PFSK-1 (cell line): Measurements from ENCODE around the gene HNF1B.

Experiments
- FOXP2 ChIP-seq: optimal IDR thresholded peaks from 2 replicates; pipeline ENCODE3; 2011; ENCODE audit warnings: borderline replicate concordance, control low read depth, inconsistent platforms; ENCODE audit not compliant: insufficient read depth; ENCODE audit errors: extremely low read length, extremely low read depth
- POLR2AphosphoS5 ChIP-seq: IDR thresholded peaks from 2 replicates; pipeline ENCODE4 v1.6.1; 2012; ENCODE audit warnings: low read depth, mild to moderate bottlenecking, control low read depth, low read length, moderate library complexity
- REST ChIP-seq, 2 experiments: IDR thresholded peaks; 2 replicates each; pipeline versions ENCODE4 v1.6.1 to v1.8.0; 2011 to 2012; ENCODE audit warnings: low read depth in 2 of 2, low read length in 2 of 2, control low read depth in 1 of 2, inconsistent platforms in 1 of 2, mild to moderate bottlenecking in 1 of 2, moderate library complexity in 1 of 2; ENCODE audit not compliant: insufficient read depth in 1 of 2
- SIN3A ChIP-seq: IDR thresholded peaks from 2 replicates; pipeline ENCODE4 v1.6.1; 2012; ENCODE audit warnings: mild to moderate bottlenecking, low read length, moderate library complexity, borderline replicate concordance; ENCODE audit not compliant: insufficient read depth
- TAF1 ChIP-seq: IDR thresholded peaks from 2 replicates; pipeline ENCODE4 v1.6.1; 2012; ENCODE audit warnings: low read length, control low read depth, borderline replicate concordance; ENCODE audit not compliant: insufficient read depth

The HNF1B gene

GRCh38 chr17:37647856-37648255 lies 97.0 kb downstream of the HNF1B start:
- TF ChIP-seq SIN3A = no peak
- no peak for TF ChIP-seq REST (IDR thresholded peaks at IDR 0.05; ENCODE audit: insufficient read depth in 1 of 2, low read depth in 2 of 2, low read length in 2 of 2)
- TF ChIP-seq POLR2AphosphoS5 = no peak
- no peak for TF ChIP-seq TAF1
- no peak for TF ChIP-seq FOXP2

GRCh38 chr17:37643869-37644268 lies 101.0 kb downstream of the HNF1B start:
- no peak for TF ChIP-seq SIN3A
- TF ChIP-seq REST (IDR thresholded peaks at IDR 0.05; ENCODE audit: insufficient read depth in 1 of 2, low read depth in 2 of 2, low read length in 2 of 2) = no peak
- no peak for TF ChIP-seq TAF1
- no peak for TF ChIP-seq POLR2AphosphoS5
- no peak for TF ChIP-seq FOXP2

- TF ChIP-seq SIN3A (0 out of 2 replicates have a peak, but pooled peaks have one; percentile 28), POLR2AphosphoS5 (peak; percentile 93), FOXP2 (no peak), REST (IDR thresholded peaks at IDR 0.05; ENCODE audit: insufficient read depth in 1 of 2, low read depth in 2 of 2, low read length in 2 of 2) (peak in 1 of 2 experiments; percentile 29; a peak in 1 of 4 replicates), TAF1 (peak; percentile 77; the same call in 1 of the 2 replicates)
These were observed 101.6 kb downstream of the HNF1B start, which contains the start of gene DDX52 for GRCh38 chr17:37643118-37643766. DDX52 (minus strand) TSS chr17:37643446; CDS start chr17:37643420, 26 bp downstream.

- TF ChIP-seq TAF1 (no peak), FOXP2 (no peak), POLR2AphosphoS5 (no peak), SIN3A (no peak), REST (IDR thresholded peaks at IDR 0.05; ENCODE audit: insufficient read depth in 1 of 2, low read depth in 2 of 2, low read length in 2 of 2) (no peak)
These were observed 102.2 kb downstream of the HNF1B start for GRCh38 chr17:37642681-37643080.
